SK-N-SH treated with all-trans-retinoic acid at 6 μM for 48 hours (cell line): ENCODE measurements around the gene ARRDC2.

Source experiments
- GLIS3 ChIP-seq: fragments of 250-450 bp; sonication (Bioruptor Pico); IDR thresholded peaks from 2 replicates; pipeline ENCODE4 v1.5.0; 2020; ENCODE audit warnings: mild to moderate bottlenecking, moderate library complexity
- PPARA ChIP-seq: fragments of 250-450 bp; sonication (Bioruptor Pico); IDR thresholded peaks from 2 replicates; pipeline ENCODE4 v1.5.0; 2020; ENCODE audit warnings: mild to moderate bottlenecking, borderline replicate concordance
- ZFP3 ChIP-seq: fragments of 250-450 bp; sonication (Bioruptor Pico); IDR thresholded peaks from 2 replicates; pipeline ENCODE4 v1.5.0; 2020; ENCODE audit warnings: mild to moderate bottlenecking, moderate library complexity
- ZNF8 ChIP-seq: fragments of 450-650 bp; formaldehyde crosslinking; IDR thresholded peaks from 2 replicates; pipeline ENCODE4 v1.5.0; 2020; ENCODE audit warnings: mild to moderate bottlenecking, moderate library complexity
- TF ChIP-seq, protein P1 (sequence below): fragments of 250-450 bp; sonication (Bioruptor Pico); IDR thresholded peaks from 2 replicates; pipeline ENCODE4 v1.5.0; 2020; ENCODE audit warnings: mild to moderate bottlenecking, moderate library complexity
- TF ChIP-seq, protein P2 (sequence below): fragments of 250-450 bp; sonication (Bioruptor Pico); IDR thresholded peaks from 2 replicates; pipeline ENCODE4 v1.8.0; 2020; ENCODE audit warnings: mild to moderate bottlenecking, moderate library complexity, borderline replicate concordance

DNA sequence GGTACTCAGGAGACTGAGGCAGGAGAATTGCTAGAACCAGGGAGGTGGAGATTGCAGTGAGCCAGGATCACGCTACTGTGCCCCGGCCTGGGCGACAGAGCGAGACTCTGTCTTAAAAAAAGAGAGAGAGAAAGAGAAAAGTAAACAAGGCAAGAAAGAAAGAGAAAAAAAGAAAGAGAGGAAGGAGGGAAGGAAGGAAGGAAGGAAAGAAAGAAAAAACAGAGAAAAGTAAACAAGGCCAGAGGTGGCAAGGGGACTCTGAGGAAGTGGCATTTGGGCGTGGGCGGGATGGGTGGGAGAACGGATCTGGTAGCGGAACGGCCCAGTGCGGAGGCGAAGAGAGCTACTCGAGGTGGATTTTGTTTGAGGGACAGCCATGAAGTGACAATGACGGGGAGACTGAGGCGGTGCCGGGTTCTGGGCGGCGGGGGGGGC lies 7.5 kb upstream of the ARRDC2 start:
- TF ChIP-seq, protein P1, sequence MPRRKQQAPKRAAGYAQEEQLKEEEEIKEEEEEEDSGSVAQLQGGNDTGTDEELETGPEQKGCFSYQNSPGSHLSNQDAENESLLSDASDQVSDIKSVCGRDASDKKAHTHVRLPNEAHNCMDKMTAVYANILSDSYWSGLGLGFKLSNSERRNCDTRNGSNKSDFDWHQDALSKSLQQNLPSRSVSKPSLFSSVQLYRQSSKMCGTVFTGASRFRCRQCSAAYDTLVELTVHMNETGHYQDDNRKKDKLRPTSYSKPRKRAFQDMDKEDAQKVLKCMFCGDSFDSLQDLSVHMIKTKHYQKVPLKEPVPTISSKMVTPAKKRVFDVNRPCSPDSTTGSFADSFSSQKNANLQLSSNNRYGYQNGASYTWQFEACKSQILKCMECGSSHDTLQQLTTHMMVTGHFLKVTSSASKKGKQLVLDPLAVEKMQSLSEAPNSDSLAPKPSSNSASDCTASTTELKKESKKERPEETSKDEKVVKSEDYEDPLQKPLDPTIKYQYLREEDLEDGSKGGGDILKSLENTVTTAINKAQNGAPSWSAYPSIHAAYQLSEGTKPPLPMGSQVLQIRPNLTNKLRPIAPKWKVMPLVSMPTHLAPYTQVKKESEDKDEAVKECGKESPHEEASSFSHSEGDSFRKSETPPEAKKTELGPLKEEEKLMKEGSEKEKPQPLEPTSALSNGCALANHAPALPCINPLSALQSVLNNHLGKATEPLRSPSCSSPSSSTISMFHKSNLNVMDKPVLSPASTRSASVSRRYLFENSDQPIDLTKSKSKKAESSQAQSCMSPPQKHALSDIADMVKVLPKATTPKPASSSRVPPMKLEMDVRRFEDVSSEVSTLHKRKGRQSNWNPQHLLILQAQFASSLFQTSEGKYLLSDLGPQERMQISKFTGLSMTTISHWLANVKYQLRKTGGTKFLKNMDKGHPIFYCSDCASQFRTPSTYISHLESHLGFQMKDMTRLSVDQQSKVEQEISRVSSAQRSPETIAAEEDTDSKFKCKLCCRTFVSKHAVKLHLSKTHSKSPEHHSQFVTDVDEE (CRISPR knock-in tag) = no peak
- TF ChIP-seq ZNF8 (no peak), GLIS3 (CRISPR knock-in tag) (no peak), PPARA (CRISPR knock-in tag) (no peak), ZFP3 (CRISPR knock-in tag) (no peak)
- TF ChIP-seq, protein P2, sequence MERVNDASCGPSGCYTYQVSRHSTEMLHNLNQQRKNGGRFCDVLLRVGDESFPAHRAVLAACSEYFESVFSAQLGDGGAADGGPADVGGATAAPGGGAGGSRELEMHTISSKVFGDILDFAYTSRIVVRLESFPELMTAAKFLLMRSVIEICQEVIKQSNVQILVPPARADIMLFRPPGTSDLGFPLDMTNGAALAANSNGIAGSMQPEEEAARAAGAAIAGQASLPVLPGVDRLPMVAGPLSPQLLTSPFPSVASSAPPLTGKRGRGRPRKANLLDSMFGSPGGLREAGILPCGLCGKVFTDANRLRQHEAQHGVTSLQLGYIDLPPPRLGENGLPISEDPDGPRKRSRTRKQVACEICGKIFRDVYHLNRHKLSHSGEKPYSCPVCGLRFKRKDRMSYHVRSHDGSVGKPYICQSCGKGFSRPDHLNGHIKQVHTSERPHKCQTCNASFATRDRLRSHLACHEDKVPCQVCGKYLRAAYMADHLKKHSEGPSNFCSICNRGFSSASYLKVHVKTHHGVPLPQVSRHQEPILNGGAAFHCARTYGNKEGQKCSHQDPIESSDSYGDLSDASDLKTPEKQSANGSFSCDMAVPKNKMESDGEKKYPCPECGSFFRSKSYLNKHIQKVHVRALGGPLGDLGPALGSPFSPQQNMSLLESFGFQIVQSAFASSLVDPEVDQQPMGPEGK (CRISPR knock-in tag) = no peak
